Neutrophil (primary cell): ENCODE measurements around the gene TMEM255B.

Experiments used
- H3K27ac ChIP-seq: fragments of 200-600 bp; sonication (generic); 2 replicates; pipeline ENCODE4 v1.5.1; 2016; ENCODE audit warnings: mild to moderate bottlenecking, moderate library complexity
- H3K27me3 ChIP-seq: fragments of 200-600 bp; sonication (generic); 2 replicates; pipeline ENCODE4 v1.6.0; 2016; ENCODE audit warnings: mild to moderate bottlenecking
- H3K36me3 ChIP-seq: fragments of 200-600 bp; sonication (generic); 2 replicates; pipeline ENCODE4 v1.5.1; 2017
- H3K4me1 ChIP-seq, 2 experiments: fragments of 200-600 bp in 1 of 2; sonication (generic) in 1 of 2; 1 replicate in 1 of 2; 2 replicates in 1 of 2; pipeline versions ENCODE4 v1.5.1 to v1.6.1; 2013 to 2016; ENCODE audit warnings: low read depth in 1 of 2, low read length in 1 of 2, mild to moderate bottlenecking in 1 of 2, moderate library complexity in 1 of 2; ENCODE audit not compliant: control insufficient read depth in 1 of 2, insufficient read depth in 1 of 2
- H3K4me3 ChIP-seq, 2 experiments: fragments of 200-600 bp in 1 of 2; sonication (generic) in 1 of 2; 1 replicate in 1 of 2; 2 replicates in 1 of 2; pipeline ENCODE4 v1.5.1; 2013 to 2016; ENCODE audit warnings: low read depth in 1 of 2, low read length in 1 of 2, mild to moderate bottlenecking in 1 of 2, moderate library complexity in 1 of 2
- H3K9me3 ChIP-seq: fragments of 200-600 bp; sonication (generic); 2 replicates; pipeline ENCODE4 v1.5.1; 2016
- TF ChIP-seq, protein P1 (sequence below): fragments of 200-600 bp; sonication (generic); IDR thresholded peaks from 2 replicates; pipeline ENCODE4 v1.5.1; 2016; ENCODE audit warnings: antibody characterized with exemption

TMEM255B gene

DNA sequence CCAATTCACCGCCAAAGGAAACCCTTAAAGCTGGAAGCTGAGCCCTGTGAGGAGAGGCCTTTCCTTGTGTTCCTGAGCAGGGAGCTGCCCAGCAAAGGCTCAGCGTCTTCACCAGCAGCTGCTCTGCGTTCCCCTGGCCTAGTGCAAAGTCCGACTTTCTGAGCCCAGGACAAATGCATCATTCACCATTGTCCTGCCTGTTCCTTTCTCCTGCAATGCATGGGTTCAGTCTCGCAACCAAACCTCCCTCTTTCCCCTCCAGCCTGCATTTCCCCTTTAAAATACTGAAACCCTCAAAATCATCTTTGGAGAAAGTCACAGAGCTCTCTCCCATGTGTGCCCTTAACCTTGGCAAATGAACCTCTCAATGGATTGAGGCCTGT lies 12.9 kb upstream of the TMEM255B start:
- Histone ChIP-seq H3K27me3 (no peaks in the 10 kb centered on the region), H3K4me1 (peaks cover 21 to 22% of the 10 kb centered on the region in 2 experiments), H3K36me3 (no peaks in the 10 kb centered on the region), H3K27ac (no peak overlapping the region), H3K9me3 (no peaks in the 10 kb centered on the region), H3K4me3 (no peak overlapping the region)
- TF ChIP-seq, protein P1, sequence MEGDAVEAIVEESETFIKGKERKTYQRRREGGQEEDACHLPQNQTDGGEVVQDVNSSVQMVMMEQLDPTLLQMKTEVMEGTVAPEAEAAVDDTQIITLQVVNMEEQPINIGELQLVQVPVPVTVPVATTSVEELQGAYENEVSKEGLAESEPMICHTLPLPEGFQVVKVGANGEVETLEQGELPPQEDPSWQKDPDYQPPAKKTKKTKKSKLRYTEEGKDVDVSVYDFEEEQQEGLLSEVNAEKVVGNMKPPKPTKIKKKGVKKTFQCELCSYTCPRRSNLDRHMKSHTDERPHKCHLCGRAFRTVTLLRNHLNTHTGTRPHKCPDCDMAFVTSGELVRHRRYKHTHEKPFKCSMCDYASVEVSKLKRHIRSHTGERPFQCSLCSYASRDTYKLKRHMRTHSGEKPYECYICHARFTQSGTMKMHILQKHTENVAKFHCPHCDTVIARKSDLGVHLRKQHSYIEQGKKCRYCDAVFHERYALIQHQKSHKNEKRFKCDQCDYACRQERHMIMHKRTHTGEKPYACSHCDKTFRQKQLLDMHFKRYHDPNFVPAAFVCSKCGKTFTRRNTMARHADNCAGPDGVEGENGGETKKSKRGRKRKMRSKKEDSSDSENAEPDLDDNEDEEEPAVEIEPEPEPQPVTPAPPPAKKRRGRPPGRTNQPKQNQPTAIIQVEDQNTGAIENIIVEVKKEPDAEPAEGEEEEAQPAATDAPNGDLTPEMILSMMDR: no peak

DNA sequence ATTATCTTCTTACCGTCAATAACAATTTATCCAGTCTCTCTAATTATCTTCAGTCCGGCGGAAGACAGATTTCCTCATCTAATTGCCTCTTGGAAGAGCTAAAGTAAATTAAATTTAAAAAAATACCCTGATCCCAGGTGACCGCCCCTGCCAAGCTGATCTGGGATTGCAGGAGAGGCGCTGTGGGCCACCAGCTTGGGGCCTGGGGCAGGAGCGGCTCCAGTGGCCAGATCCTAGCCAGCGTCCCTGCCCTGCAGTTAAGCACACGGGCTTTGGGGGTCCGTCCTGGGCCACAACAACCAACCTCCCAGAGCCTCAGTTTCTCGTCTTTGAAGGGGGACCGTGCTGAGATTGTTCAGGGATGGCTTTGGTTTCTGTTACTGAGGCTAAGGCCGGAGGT lies 12.4 kb upstream of the TMEM255B start:
- no peak overlapping the region for H3K27ac ChIP-seq
- no peaks in the 10 kb centered on the region for H3K27me3 ChIP-seq
- no peaks in the 10 kb centered on the region for H3K36me3 ChIP-seq
- H3K4me3 ChIP-seq: no peak overlapping the region
- TF ChIP-seq, protein P1: no peak
- H3K9me3 ChIP-seq: no peaks in the 10 kb centered on the region
- H3K4me1 ChIP-seq: peaks cover 15 to 16% of the 10 kb centered on the region in 2 experiments

DNA sequence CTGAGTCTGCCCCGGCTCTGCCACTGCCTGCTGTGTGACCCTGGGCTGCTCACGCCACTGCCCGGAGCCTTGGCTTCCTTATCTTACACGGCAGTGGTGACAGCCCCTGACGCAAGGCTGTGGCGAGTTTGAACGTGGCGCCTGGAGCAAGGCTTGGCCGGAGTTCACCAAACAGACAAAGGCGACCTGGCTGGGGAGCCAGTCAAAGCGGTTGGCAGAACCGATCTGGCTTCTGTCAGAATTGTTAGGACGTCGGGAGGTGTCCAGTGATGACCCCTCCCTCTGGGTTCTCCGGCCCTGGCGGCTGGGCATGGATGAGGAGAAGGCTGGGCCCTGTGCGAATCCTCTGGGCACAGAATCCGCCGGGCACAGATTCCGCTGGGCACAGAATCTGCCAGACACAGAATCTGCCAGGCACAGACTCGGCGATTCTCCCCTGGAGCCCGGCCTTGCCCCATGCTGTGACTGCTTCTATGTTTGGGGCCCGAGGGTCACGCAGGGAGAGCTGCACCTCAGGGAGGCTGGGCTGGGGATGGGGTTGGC lies 11.7 kb upstream of the TMEM255B start:
- TF ChIP-seq, protein P1: no peak
- no peaks in the 10 kb centered on the region for H3K27me3 ChIP-seq
- H3K4me1 ChIP-seq: peaks cover 8 to 9% of the 10 kb centered on the region in 2 experiments
- no peak overlapping the region for H3K27ac ChIP-seq
- no peaks in the 10 kb centered on the region for H3K9me3 ChIP-seq
- H3K4me3 ChIP-seq: no peak overlapping the region
- no peaks in the 10 kb centered on the region for H3K36me3 ChIP-seq

DNA sequence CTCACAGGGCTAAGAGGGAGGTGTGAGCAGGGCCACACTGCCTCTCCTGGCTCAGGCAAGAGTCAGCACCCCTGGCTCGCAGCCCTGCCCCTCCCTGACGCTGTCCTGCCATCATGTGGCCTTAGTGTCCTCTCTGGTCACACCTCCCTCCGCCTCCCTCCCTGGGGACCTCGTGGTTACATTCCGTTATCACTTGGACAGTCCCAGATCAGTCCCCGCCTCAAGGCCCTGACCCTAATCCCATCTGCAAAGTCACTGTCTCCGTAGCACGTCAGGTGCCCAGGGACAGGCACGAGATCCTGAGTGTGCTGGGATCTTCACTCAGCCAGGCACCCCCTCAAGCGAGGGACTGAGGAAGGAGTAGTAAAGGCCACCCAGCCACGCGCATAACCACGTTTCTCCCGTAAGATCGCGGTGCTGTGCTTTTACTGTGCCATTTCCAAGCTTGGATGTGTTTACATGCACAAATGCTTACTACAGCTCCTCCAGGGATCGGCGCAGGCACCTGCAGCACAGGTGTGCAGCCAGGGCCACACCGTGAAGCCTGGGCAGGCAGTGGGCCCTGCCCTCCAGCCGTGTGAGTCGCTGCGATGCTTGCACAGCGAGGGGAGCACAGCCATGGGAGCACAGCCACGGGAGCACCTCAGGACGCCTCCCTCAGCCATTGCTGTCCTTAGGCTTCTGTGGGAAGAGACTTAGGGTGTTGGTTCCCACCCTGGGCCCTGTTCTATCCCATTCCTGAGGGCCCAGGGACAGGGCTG lies 10.7 kb upstream of the TMEM255B start:
- TF ChIP-seq, protein P1: no peak
- no peaks in the 10 kb centered on the region for H3K36me3 ChIP-seq
- no peak overlapping the region for H3K27ac ChIP-seq
- H3K27me3 ChIP-seq: peaks cover 2% of the 10 kb centered on the region
- no peak overlapping the region for H3K4me3 ChIP-seq
- no peaks in the 10 kb centered on the region for H3K9me3 ChIP-seq
- H3K4me1 ChIP-seq: peaks cover 0 to under 1% of the 10 kb centered on the region in 2 experiments

DNA sequence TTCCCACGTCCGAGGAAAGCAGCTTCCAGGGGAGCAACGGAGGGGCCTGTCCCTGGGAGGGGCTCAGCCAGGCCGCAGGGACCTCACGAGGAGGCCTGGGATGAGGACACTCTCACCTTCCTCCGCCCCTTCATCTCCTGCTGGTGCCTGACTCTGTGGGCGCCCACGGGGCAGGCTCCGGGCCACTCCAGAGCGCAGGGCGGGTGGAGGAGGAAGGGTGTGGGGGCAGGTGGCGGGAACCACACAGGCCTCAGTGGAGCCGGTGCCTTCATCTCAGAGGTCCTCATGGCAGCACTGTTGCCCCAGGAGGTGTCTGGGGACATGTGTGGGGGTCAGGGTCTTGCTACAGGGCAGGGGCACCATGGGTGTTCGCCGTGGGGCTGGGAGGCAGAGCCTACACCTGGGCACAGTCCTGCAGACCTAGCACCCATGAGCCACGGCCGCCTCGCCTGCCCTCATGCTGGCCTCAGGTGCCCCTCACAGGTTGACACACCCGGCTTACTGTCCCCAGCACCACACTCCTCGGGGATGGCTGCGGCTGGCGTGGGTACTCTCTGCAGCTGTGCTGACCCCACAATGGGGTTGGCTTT lies 10.1 kb upstream of the TMEM255B start:
- TF ChIP-seq, protein P1: no peak
- H3K9me3 ChIP-seq: no peaks in the 10 kb centered on the region
- peaks cover 8% of the 10 kb centered on the region for H3K27me3 ChIP-seq

More for the DNA sequence above, 10.1 kb upstream of the TMEM255B start:
- Histone ChIP-seq H3K4me3 (no peak overlapping the region), H3K4me1 (no peaks in the 10 kb centered on the region), H3K27ac (no peak overlapping the region), H3K36me3 (no peaks in the 10 kb centered on the region)
